Activated CD8-positive, alpha-beta memory T cell treated with anti-CD3 and anti-CD28 coated beads, Interleukin-2, amount 50 U/mL, for 4 hours (primary cell): ENCODE data around the gene TMEM196.
A peak's percentile ranks its signal among the peaks of the same experiment; 100 is the strongest.

Experiments used
- DNase-seq: peaks from one replicate; pipeline ENCODE4 v3.0.0-alpha.2; 2020

The TMEM196 gene

DNA sequence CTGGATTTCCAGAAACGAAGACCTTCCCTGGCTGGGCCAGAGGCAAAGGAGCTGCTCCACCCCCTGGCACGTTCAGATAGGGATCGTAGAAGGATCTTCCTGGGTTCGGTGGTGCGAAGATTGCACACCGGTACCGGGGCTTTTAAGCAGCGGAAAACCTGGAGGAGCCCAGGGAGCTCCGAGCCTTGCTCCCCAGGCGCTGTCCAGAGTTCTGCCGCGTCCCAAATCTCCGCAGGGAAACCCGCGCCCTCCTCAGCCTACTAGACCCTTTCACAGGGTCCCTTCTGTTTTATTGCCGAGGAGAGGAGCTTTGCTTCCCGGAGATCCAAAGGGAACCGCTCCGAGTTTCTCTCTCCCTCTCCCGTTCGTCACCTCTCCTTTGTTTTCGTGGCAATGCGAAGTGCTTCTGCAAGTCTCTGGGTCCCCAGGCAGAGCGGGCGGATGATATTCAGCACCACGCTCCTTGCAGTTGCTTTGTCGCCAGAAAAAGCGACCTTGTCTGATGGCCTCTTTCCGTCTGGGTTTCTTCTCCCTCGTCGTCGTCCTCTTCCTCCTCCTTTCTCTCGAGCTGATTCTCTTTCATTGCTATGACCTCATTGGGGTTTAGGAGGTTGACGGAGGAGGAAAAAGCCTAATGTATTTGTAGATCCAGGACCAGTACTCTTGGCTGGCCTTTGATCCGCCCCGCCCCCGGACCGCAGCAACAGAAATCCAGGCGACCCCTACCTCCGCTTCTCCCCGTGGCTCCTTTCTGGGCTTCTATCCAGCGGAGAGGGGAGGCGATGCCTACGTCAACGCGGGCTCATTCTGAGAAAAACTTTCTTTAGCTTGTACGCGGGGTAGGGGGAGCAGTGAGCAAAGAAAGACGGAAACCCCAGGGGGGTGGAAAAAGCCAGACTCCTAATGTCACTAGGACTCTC, at the start of gene TMEM196:
Gene TMEM196 (minus strand): TSS at position 777 of the 920 bp plus-strand sequence. CDS start 921 bp downstream, outside the sequence.
- no peak for DNase-seq

DNA sequence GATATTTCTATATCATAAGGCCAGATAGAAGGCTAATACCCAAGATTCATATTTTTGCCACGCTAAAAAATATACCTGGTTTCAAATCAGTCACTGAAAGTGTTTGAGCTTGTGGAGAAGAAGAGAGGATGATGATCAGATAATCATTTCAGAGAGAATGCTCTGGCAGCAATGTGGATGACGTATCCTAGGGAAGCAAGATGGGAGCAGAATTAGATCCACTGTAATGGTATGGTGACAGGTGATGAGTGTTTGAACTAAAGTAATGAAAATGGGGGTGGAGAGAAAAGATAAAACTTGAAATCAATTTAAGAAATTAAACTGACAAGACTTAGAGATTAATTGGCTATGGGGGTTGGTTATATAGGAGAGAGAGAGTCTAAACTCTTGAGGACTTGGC, 42.7 kb upstream of the TMEM196 start:
- no peak for DNase-seq

DNA sequence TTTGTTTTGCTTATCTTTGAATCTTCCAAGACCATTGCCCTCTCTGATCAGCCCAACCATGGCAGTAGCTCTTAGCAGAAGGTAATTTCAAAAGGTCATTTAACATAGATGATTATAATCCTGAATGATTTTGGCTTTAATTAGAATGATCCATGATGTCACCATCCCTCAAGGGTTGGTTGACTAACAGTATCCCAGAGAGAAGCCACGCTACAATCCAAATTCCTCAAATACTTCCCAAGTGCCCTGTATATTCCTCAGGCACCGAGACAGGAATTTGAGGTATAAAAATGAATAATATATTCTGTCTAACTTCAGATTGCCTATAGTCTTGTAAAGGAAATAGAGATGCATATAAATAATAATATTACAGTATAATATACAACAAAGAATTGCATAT, 42.1 kb upstream of the TMEM196 start:
- DNase-seq, result no peak

DNA sequence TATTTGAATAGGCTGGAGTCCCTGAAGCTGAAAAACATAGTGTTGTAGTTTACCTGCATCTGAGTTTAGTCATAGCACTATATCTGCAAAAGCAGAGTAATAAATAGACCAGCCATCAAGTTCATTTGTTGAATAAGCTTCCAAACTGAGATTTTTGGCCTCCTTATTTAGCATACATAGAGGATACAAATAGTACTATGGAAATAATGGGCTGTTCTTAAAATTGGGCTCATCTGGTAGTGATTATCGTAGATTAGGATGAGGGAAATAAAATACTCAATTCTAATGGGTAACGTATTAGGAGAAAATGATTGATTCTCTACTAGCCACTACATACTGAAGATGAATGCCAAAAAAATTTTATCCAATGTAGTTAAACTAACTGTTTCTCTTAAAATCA, 41.4 kb upstream of the TMEM196 start:
- no peak for DNase-seq

DNA sequence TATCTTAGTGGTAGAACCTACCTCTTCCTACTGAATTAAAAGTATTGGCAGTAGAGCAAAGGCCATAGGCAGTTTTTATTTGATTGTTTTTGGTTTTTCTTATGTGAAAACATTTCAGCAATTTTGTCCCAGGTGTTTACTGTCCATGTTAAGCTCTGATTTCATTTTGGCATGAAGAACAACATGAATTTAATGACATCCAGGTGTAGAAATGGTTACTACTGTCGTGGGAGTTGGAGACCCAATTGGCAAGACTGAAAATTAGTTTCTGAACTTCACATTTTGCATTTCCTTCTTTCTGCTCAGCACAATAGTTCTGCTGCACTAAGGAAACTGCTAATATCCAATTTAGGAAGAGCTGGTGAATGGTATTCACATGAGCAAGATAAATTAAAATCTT, 38.0 kb upstream of the TMEM196 start:
- no peak for DNase-seq

DNA sequence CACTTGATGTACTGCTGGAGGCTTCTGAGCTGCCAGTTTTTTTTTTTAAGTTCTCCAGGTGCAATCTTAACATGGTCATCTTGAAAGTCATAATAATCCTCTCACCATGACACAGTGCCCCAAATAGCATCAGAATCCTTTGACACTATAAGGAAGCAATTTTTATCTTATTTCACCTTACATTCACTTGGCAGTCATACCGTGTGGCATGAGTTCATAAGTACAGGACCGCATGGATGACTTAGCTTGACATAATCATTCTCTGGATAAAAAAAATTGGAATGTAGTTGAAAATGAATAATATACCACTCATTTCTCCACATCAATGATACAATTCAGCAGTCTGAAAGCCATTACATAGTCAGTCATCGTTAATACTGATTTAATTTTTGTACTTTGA, 25.6 kb upstream of the TMEM196 start:
- no peak for DNase-seq

DNA sequence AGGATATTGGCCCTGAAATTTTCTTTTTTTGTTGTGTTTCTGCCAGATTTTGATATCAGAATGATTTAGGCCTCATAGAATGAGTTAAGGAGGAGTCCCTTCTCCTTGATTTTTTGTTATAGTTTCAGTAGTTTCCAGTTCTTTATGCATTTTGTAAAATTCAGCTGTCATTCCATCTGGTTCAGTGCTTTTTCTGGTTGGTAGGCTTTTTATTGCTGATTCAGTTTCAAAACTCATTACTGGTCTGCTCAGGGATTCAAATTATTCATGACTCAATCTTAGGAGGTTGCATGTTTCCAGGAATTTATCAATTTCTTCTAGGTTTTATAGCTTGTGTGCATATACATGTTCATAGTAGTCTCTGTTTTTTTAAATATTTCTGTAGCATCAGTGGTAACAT, 10.1 kb upstream of the TMEM196 start:
- DNase-seq, result no peak

DNA sequence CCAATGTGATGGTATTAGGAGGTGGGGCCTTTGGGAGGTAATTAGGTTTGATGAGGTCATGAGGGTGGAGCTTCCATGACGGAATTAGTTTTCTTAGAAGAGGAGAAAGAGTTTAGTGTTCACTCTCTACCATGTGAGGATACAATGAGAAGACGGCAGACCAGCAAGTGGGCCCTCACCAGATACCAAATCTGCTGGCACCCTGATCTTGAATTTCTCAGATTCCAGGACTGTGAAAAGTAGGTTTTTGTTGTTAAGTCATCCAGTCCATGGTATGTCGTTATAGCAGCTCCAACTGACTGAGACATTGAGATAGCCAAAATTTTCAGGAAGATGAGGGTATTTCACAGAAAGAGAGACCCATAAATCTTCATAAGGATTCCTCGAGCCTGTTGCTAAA, 3.6 kb upstream of the TMEM196 start:
- no peak for DNase-seq

DNA sequence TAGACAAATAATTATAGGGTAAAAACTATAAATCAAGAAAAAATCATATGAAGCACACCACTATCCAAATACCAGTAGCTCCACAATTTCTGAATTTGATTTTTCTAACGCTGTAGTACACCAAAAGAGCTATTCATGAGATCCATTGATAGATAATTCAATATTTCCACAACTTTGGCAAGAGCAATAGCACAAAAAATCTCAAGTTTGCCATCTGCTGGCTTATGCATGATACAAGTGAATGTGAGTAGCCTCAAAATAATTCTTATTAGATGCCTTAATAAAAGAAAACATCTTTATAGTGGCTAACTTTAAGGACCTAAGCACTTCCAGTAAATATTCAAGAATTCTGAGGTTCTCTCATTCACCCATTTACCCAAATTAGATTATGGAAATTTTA, 2.2 kb upstream of the TMEM196 start:
- no peak for DNase-seq

DNA sequence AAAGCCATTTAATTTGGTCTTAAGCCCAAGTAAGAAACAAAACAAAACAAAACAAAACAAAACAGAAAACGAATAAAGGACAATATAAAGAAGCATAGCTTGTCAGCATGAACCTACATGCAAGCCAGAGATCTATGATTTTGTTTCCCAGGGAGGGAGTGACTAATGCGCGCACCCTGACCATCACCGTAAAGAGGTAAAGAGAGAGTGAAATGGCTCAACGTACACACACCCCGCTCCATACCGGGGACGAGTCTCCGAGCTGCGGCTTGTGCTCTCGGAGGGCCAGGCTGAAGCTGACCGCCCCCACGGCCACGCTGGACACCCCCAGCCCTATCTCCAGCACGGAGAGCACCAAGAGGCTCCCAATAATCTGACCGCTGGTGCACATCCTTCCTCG, 1.1 kb downstream of the TMEM196 start:
- DNase-seq, result no peak

DNA sequence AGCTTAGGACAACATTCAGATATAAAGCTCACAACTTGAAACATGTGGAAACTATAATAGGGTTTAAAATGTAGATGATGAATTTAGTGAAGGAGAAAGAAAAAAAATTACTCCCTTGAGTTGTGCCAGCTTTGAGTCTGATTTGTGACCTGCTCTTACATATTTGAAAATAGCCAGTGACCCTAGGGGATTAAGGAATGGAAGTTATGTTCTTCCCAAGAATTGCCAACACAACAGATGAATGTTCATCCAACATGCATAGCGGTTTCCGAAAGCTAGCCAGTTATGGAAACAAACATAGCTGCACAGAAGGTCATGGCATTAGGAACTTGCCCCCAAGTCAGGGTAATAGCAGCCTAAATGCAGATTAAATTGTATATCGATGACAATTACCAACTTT, 10.8 kb downstream of the TMEM196 start:
- DNase-seq, result no peak

DNA sequence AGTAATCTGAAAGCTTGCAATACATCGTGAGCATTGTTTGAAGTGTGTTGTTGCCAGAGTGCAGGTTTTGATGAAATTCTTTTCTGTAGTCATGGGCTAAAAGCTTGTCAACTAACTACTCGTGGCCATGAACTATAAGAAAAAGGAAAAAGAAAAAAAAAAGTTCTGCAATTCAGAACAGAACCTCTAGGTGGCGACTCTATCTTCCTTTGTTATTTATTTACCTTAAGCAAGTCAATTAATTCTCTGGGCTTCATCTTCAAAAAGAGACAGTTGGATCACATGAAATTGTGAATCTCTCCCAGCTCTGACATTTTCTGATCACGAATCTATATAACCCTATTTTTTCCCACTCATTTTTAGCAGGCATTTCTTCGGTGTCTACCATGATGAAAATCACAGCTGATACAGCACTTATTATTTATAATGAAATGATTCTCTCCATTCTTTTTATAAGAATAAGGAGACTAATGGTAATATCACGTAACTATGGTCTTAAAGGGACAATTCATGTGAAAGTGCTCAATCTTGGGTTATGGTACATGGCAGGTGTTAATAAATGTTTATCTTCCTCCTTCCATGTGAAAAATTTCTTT, 18.8 kb downstream of the TMEM196 start:
- no peak for DNase-seq

DNA sequence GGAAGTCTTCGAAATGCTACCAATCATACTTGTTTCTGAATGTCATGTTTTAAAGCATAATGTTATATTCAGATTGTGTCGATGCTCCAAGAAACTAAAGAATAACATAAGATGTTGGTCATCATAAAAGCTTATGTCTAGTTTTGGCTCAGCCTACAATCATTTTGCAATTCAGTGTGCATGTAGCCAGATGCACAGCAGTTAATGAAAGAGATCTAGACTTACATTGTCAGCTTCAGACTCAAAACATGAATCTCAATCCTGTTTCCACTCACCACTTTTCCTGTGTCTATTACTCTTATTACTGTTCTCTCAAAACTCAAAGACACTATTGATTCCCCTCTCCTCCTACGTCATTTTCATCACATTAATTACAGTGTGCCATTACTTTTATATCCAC, 21.4 kb downstream of the TMEM196 start:
- DNase-seq, result no peak

DNA sequence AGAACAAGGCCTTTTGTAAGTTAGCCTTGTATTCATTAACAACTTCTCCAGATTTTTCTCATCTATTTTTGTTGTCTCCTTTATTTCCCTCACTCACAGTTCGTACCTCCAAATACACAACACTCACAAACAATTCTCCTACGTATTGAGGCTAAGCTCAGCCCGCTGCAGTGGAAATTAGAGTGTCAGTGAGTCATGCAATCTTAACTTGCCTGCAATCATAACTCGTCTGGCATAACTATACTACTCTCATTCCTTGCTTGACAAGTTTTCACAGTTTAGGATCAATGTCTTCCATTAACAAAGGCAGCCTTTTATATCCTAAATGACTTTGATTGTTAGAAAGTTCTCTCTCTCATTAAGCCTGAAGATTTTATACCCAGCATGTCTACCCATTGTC, 23.8 kb downstream of the TMEM196 start:
- DNase-seq, result no peak

DNA sequence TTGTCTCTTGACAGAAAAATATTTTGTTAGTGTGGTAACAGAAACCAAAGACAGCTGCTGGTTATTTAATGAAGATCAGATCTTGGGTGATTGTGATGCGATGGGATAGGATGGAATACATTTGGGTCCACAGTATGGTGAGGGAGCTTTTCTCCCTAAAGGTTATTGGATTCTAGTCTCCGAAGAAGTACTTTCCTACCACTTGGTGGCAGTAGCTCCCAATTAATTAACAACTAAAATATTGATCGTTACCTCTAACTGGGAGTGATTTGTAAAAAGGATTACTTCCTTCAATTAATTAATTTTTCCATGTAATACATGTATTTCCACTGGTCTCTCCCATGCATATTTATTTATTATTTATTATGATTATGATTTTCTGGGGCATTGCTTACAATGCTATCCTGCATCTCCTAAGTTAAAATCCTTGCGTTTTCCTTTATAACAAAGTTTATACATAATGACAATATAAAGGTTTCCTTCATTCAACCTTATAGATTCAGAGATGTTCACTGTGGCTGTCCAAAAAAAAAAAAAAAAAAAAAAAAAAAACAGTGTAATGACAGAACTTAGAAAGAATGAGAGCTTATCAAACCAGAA, 25.6 kb downstream of the TMEM196 start:
- no peak for DNase-seq

DNA sequence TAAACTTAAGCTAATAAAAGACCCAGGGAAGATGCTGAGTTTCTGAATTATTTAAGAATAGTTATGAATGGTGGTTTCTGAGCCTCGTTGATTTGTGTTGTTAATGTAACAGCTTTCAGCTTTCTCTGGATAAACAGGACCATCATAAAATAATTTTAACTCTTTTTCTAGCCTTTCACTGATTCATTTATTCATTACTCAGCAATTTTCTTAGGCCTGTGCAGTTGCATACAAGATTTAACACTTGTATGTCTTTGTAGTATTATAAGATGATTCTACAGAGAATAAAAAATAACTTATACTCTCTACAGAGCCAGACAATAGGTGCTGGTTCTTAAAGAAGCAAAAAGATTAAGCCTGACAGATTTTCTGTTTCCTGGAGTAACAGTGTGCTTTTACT, 29.3 kb downstream of the TMEM196 start:
- no peak for DNase-seq

DNA sequence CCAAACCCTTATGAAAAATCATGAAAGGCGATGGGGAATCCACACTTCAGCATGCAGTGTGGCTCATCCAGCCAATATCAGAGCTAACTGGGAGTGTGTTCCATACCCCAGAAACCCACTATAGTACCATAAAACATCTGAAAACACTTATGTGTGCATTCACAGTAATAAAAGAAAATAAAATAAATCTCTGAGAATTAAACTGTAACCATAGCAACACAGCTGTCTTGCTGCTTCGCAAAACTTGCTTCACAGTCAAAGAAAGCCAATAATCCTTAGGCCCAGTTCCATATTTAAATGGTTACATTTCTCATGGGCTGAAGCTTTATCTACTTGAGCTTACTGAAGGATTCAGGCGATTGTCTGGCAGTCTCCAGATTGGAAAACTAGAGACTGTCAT, 44.7 kb downstream of the TMEM196 start:
- DNase-seq, result no peak

DNA sequence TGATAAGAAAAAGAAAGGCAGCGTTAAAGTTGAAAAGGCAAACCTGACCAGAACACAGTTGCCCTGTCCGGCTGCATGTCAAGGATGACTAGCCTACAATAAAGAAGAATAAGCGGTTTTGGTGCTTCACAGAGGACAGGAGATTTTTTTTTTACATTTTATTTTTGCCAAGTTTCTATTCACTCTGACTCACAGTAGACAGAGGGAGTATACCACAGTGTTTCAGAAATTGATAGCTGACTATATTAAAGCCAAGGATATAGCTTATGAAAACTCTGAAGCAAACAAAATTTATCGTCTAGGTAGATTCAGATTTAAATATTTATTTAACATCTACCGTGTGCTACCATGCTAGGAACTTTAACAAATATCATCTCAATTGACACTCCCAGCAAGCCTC, 47.6 kb downstream of the TMEM196 start:
- no peak for DNase-seq

DNA sequence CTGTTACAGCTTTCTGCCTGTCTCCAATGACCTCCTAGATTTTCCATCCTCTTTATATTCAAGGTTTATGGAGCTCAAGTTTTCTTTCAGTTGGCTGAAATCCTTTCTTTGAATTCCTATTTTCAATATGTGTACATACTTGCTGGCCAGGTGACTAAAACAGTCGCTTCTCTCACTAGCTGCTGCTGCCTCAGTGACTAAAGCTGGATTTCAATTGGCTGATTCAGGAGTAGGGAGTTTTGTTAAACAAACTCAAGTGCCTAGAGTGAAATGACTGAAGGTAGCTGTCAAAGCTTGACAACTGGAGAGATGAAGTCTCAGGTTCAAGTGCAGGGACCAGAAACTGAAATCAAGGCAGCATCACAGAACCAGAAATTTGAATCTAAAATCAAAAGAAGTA, 57.9 kb downstream of the TMEM196 start:
- DNase-seq, result no peak

DNA sequence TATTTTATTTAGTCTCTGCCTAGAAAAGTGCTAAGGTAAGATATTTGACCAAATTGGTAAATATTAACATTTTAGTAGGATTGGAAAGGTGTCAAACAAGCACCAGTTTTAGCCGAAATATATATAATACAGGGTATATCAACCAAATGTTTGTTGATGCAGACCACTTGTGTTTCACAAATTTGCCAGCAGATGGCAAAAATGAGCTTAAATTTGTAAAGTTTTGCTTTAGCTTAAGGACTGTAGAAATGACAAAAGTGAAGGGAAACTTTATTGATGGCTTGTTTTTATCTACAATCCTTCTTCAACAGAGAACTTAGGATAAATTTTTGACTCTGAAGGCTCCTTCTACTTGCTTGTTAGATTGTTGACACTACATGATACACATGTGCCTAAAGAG, 59.7 kb downstream of the TMEM196 start:
- DNase-seq, result peak; percentile 47

DNA sequence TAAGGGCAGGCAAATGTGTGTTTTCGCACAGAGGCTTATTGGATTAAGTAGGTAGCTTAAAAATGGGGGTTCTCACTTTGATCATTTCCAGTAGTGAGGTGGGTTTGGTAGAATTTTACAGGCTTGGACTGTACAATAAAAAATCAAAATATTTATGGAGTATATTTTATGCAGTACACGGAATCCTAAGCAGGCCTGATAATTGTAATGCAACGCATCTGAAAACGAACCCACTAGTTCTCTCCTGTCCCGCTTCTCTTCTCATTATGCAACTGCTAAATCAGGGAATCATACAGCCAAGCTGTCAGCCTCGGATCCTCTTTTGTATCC, 64.2 kb downstream of the TMEM196 start:
- no peak for DNase-seq

DNA sequence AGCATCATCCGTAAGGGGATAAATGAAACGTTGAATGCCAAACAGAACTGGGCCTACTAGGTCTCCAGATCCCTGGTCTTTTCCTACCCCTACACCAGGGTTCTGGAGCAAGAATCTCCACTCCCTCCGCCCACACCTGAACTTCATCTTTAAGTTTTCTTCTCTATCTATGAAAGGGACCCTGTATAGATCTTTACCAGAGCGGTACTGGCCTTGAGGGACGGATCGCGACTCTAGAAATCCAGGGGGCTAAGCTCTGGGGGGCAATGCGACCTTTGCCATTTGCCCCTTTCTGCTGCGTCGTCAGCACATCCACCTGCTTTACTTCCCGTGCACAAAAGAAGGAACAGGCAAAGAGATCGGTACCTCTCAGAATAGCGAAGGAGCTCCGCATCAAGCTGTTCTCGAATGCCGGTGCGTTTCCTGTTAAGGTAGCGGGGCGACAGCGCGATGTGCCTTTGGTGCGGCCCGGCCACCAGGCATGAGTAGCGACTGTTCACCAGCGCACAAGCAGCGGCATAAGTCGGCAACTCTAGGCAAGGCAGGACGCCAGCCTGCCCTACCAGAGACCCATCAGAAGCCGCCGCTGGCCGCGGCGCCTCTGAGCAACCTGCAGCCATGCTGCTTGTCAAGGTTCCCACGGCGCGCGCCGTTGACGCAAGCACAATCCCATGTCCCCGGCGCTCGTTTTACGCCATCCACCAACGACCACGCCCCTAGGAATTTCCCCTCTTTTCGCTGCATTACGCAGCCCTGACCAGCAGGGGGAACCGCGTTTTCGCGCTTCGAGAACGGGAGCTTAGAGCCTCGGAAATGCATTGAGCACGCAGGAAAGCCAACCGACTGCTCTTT, 64.8 kb downstream of the TMEM196 start, which contains the start of gene POLR1F:
Gene POLR1F (minus strand): TSS at position 641 of the 852 bp plus-strand sequence. CDS start 21 bp downstream, at position 620.
- peak; percentile 92 for DNase-seq

DNA sequence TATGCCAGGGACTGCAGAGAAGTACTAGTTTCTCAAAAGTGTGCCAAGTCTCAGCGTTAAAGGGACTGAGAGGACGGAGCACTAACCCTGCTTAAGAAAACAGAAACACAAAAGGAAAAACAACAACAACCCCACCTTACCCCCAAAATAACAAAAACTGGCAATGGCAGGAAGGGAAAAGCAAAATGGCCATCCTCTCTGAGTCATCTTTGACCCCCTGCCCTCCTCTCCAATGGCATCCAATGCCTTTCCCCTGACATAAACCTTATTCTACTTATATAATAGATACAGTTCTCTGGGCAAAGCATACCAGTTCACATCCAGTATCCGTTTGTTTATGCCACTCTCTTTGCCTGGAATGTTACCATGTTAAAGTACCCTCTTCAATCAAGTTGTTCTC, 66.2 kb downstream of the TMEM196 start:
- no peak for DNase-seq
